A549 (cell line): ENCODE results near the gene CLEC2L. TPM values are rescaled to one million over a fixed set of nuclear protein-coding genes. Genes with fewer than 3 reads are reported as not detected.

Experiments
- ATAC-seq, 2 experiments: fragments of 200-7000 bp in 1 of 2; fragments of >200 bp in 1 of 2; cut with Nextera tagmentation in 1 of 2; cut with Tn5 transposase in 1 of 2; 3 replicates each; pipeline versions ENCODE4 v1.8.0 to v1.9.1; 2018 to 2020; ENCODE audit warnings: mild to moderate bottlenecking in 1 of 2, moderate library complexity in 1 of 2
- CTCF ChIA-PET: fragments of 300-600 bp; sonication (Branson Sonifier 250); formaldehyde crosslinking; extraction: SDS; loops from one replicate; lab custom pipeline; 2021; ENCODE audit warnings: antibody characterized with exemption, inconsistent platforms; lab: Yijun Ruan, JAX
- POLR2A ChIA-PET: fragments of 350-600 bp; formaldehyde crosslinking; extraction: SDS; loops from one replicate; lab custom pipeline; 2021; ENCODE audit warnings: antibody characterized with exemption, inconsistent platforms; lab: Yijun Ruan, JAX
- DNase-seq, 2 experiments: peaks; one replicate each; pipeline versions ENCODE4 v3.0.0 to v3.0.0-alpha.2; 2011 to 2016; ENCODE audit warnings: low read depth in 1 of 2, low spot score in 1 of 2
- FAIRE-seq: peaks from 2 replicates; lab custom pipeline; 2011; peaks lifted over from hg19 to GRCh38; lab: Jason Lieb, UNC
- H3K27ac ChIP-seq, 2 experiments: fragments of >200 bp; sonication (Bioruptor Twin); formaldehyde crosslinking; 3 replicates each; pipeline ENCODE4 v1.5.1; 2016 to 2017
- H3K4me1 ChIP-seq: fragments of >200 bp; sonication (Bioruptor Twin); formaldehyde crosslinking; 3 replicates; pipeline ENCODE4 v1.6.1; 2016
- H3K4me2 ChIP-seq: fragments of >200 bp; sonication (Bioruptor Twin); formaldehyde crosslinking; 3 replicates; pipeline ENCODE4 v1.6.1; 2016
- H3K4me3 ChIP-seq: fragments of >200 bp; sonication (Bioruptor Twin); formaldehyde crosslinking; 3 replicates; pipeline ENCODE4 v1.5.1; 2016
- H3K9me3 ChIP-seq: fragments of >200 bp; sonication (Bioruptor Twin); formaldehyde crosslinking; 3 replicates; pipeline ENCODE4 v1.6.1; 2016
- CBX8 ChIP-seq: fragments of 200-600 bp; sonication (generic); IDR thresholded peaks from 2 replicates; pipeline ENCODE4 v1.6.1; 2016
- CEBPB ChIP-seq, 2 experiments: fragments of >200 bp in 1 of 2; sonication (Bioruptor Twin) in 1 of 2; formaldehyde crosslinking in 1 of 2; IDR thresholded peaks; 2 replicates each; pipeline ENCODE4 v1.6.1; 2012 to 2016
- CHD2 ChIP-seq: fragments of 150-350 bp; IDR thresholded peaks from 2 replicates; pipeline ENCODE4 v1.6.1; 2014; ENCODE audit warnings: low read length; ENCODE audit not compliant: partially characterized antibody
- CTCF ChIP-seq: fragments of >200 bp; sonication (Bioruptor Twin); formaldehyde crosslinking; IDR thresholded peaks from 3 replicates; pipeline ENCODE4 v1.5.1; 2016
- EHMT2 ChIP-seq: fragments of 200-600 bp; sonication (generic); IDR thresholded peaks from 2 replicates; pipeline ENCODE4 v1.6.1; 2016; ENCODE audit warnings: antibody characterized with exemption, low read depth, mild to moderate bottlenecking, moderate library complexity
- ELK1 ChIP-seq: fragments of 150-350 bp; IDR thresholded peaks from 2 replicates; pipeline ENCODE4 v1.6.1; 2014; ENCODE audit warnings: low read depth, mild to moderate bottlenecking, low read length
- FOSB ChIP-seq: fragments of 250-450 bp; sonication (Bioruptor Pico); IDR thresholded peaks from 2 replicates; pipeline ENCODE4 v1.5.0; 2020; ENCODE audit warnings: mild to moderate bottlenecking, moderate library complexity
- GATA3 ChIP-seq: IDR thresholded peaks from 2 replicates; pipeline ENCODE4 v1.6.1; 2012; ENCODE audit warnings: borderline replicate concordance
- HOXA7 ChIP-seq: fragments of 250-450 bp; sonication (Bioruptor Pico); IDR thresholded peaks from 2 replicates; pipeline ENCODE4 v1.5.0; 2020; ENCODE audit warnings: mild to moderate bottlenecking, moderate library complexity
- KDM1A ChIP-seq: fragments of 200-600 bp; sonication (generic); IDR thresholded peaks from 2 replicates; pipeline ENCODE4 v1.6.1; 2016; ENCODE audit warnings: low read depth, mild to moderate bottlenecking
- MAFK ChIP-seq: fragments of 450-650 bp; IDR thresholded peaks from 2 replicates; pipeline ENCODE4 v1.6.1; 2014; ENCODE audit not compliant: partially characterized antibody
- MAZ ChIP-seq: fragments of 150-350 bp; IDR thresholded peaks from 2 replicates; pipeline ENCODE4 v1.6.1; 2014; ENCODE audit warnings: antibody characterized with exemption, low read depth, low read length, borderline replicate concordance
- NPAS2 ChIP-seq: fragments of 250-450 bp; sonication (Bioruptor Pico); IDR thresholded peaks from 2 replicates; pipeline ENCODE4 v1.8.0; 2022; ENCODE audit warnings: mild to moderate bottlenecking, moderate library complexity, borderline replicate concordance
- RARB ChIP-seq: fragments of 250-450 bp; sonication (Bioruptor Pico); IDR thresholded peaks from 2 replicates; pipeline ENCODE4 v1.8.0; 2021; ENCODE audit warnings: mild to moderate bottlenecking, moderate library complexity
- RNF2 ChIP-seq: fragments of 200-600 bp; sonication (generic); IDR thresholded peaks from 2 replicates; pipeline ENCODE4 v1.6.1; 2016; ENCODE audit warnings: low read depth, mild to moderate bottlenecking, antibody characterized with exemption, moderate library complexity, borderline replicate concordance
- SREBF2 ChIP-seq: fragments of 450-650 bp; IDR thresholded peaks from 2 replicates; pipeline ENCODE4 v1.6.1; 2014; ENCODE audit warnings: mild to moderate bottlenecking, moderate library complexity
- USF2 ChIP-seq: fragments of 450-650 bp; IDR thresholded peaks from 2 replicates; pipeline ENCODE4 v1.6.1; 2014; ENCODE audit warnings: antibody characterized with exemption
- ZC3H11A ChIP-seq: fragments of 450-650 bp; IDR thresholded peaks from 2 replicates; pipeline ENCODE4 v1.6.1; 2014; ENCODE audit warnings: antibody characterized with exemption, mild to moderate bottlenecking
- ZNF302 ChIP-seq: fragments of 250-450 bp; sonication (Bioruptor Pico); IDR thresholded peaks from 2 replicates; pipeline ENCODE4 v1.9.0; 2021; ENCODE audit warnings: inconsistent platforms, mild to moderate bottlenecking, moderate library complexity
- WGBS: methylation state at CpG from one replicate; pipeline ENCODE4 v1.1.6; 2017; ENCODE audit errors: missing lambda C conversion rate; 5-methylcytosine and 5-hydroxymethylcytosine counted together
- polyA plus RNA-seq, 4 experiments: library from polyadenylated mRNA; depleted of rRNA in 3 of 4; stranded (reverse); fragments of >200 nt; fragmentation: RNase III in 1 of 4; extraction: RNeasy Plus Mini Kit Qiagen cat#74134 plus additional on column Dnase treatment in 1 of 4; gene quantifications; 2 replicates in 3 of 4; 3 replicates in 1 of 4; pipeline ENCODE4 v1.2.3, GENCODE V29; 2011 to 2017
- TF ChIP-seq, protein P1 (sequence below): IDR thresholded peaks from 2 replicates; pipeline ENCODE4 v1.6.1; 2012
- TF ChIP-seq, protein P2 (sequence below): IDR thresholded peaks from 2 replicates; pipeline ENCODE4 v1.6.1; 2012; ENCODE audit warnings: low read depth, borderline replicate concordance

Gene CLEC2L
- polyA plus RNA-seq, 2 of the 4 experiments (the other 2 are of a cell fraction): 0.28 TPM; not detected in 1

DNA sequence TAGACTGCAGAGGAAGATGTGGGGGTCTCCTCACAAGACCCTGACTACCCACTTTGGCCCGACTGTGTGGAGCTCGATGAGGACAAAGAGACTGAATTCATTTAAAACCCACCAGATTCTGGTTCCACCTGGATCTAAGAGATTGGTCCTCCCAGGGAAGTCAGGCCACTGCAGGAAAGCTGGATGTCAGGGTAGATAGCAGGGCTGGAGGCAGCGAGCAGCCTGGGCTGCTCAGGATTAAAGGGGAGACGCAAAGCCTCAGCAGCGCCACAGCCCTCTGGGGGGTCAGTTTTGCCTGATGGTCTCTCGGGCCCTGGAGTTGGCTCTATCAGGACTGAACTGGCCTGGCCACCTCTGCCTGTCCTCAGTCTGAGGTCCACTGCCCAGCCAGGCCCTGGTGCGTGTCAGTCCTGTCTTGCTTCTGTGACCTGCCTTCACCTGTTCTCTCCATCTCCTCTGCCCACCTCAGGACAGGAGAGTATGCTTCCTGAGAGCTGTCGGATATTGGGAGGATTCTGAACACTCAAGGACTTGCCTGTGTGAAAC lies 27.8 kb upstream of the CLEC2L start:
- Histone ChIP-seq H3K4me1 (no peaks in the 10 kb centered on the region), H3K4me3 (no peak overlapping the region), H3K9me3 (0 out of 3 replicates have a peak, but pooled peaks cover 4% of the 10 kb centered on the region), H3K4me2 (no peak overlapping the region), H3K27ac (no peak overlapping the region)
- TF ChIP-seq, protein P1, sequence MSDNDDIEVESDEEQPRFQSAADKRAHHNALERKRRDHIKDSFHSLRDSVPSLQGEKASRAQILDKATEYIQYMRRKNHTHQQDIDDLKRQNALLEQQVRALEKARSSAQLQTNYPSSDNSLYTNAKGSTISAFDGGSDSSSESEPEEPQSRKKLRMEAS: no peak
- TF ChIP-seq ZC3H11A: no peak
- TF ChIP-seq HOXA7 (CRISPR knock-in tag): no peak
- no peak for TF ChIP-seq ELK1
- TF ChIP-seq CBX8: no peak
- DNase-seq: no peak
- no peak for FAIRE-seq
- ATAC-seq: no peak
- ChIA-PET POLR2A (no interaction called here), CTCF (interaction anchor here (0.9 to 1.5 kb wide), 7 partner anchors 9 to 518 kb away, joined by 3 to 6 read pairs (median 3); no protein-coding TSS in a partner anchor)
- WGBS: 72% methylated on average over 8 of the region's 8 CpGs

- 0 out of 3 replicates have a peak, but pooled peaks cover 4% of the 10 kb centered on the region for H3K9me3 ChIP-seq
- no peak overlapping the region for H3K4me3 ChIP-seq
- H3K27ac ChIP-seq: no peak overlapping the region
- 87% methylated on average over 10 of the region's 10 CpGs for WGBS
- no peak for DNase-seq
- H3K4me2 ChIP-seq: no peak overlapping the region
- no peak for FAIRE-seq
- no peak for TF ChIP-seq MAZ
- no peak for TF ChIP-seq ZNF302 (CRISPR knock-in tag)
- no peak for TF ChIP-seq CTCF
- no peak for TF ChIP-seq RARB (CRISPR knock-in tag)
- no peak for TF ChIP-seq MAFK
- TF ChIP-seq GATA3: no peak
- TF ChIP-seq NPAS2 (CRISPR knock-in tag): no peak
- TF ChIP-seq EHMT2: no peak
- TF ChIP-seq, protein P1: no peak
- TF ChIP-seq FOSB (CRISPR knock-in tag): no peak
- TF ChIP-seq SREBF2: no peak
- no peak for TF ChIP-seq USF2
- TF ChIP-seq CHD2: no peak
- TF ChIP-seq RNF2: no peak
- TF ChIP-seq, protein P2, sequence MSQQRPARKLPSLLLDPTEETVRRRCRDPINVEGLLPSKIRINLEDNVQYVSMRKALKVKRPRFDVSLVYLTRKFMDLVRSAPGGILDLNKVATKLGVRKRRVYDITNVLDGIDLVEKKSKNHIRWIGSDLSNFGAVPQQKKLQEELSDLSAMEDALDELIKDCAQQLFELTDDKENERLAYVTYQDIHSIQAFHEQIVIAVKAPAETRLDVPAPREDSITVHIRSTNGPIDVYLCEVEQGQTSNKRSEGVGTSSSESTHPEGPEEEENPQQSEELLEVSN: no peak
- no peak for TF ChIP-seq KDM1A
- no peak for TF ChIP-seq CEBPB (IDR thresholded peaks at IDR 0.05)
- POLR2A ChIA-PET: interaction anchor here (0.7 kb wide), 1 partner anchor 231 kb away, joined by 4 read pairs; no protein-coding TSS in a partner anchor
- CTCF ChIA-PET: interaction anchor here (0.9 to 1.5 kb wide), 3 partner anchors 17 to 517 kb away, joined by 3 to 6 read pairs (median 3); no protein-coding TSS in a partner anchor
- ATAC-seq: no peak
- H3K4me1 ChIP-seq: no peaks in the 10 kb centered on the region
Measured at GRCh38 chr7:139496528-139496927, 27.0 kb upstream of the CLEC2L start.
